ENCODE results near the gene GALNT13.

Gene GALNT13

GRCh38 chr2:154480521-154480920 lies 608.8 kb downstream of the GALNT13 start:
- DNase-seq (ENCODE audit: low read depth in 2 of 2): no peak

GRCh38 chr2:154481336-154481735 lies 609.6 kb downstream of the GALNT13 start:
- no peak for DNase-seq (ENCODE audit: low read depth in 2 of 2)

DNA sequence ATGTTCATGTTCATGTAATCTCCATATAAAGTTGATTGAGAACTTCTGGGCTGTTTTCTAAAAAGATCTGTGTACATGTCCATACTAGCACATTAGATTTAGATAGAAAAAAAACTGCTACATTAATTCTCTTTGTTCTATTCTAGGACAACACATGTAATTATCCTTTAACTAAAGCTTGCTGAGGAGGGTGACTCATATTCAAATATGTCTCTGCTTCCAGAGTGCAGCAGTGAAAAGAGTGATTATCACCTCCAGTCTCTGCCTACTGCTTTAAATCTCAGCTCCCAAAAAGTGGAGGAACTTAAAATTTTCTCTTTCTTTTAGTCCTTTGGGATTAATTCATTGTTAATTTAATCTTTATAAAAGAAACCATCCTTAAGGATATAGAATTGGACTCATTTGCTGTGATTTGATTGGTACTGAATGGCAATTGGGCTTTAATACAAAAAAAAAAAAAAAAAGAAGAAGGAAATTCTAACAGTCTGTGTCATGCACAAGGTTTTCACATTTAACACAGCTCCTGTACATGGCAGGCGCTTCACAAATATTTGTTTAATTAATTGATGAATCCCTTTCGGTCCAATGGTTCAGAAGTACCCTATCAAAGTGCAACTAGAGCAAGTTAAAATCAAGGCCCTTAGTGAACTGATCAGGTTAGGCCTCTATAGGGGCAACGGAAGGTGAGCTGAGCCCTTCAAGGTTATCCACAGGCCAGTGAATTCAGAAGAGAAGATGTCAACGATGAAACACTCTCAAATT lies 612.8 kb downstream of the GALNT13 start:
- no peak for DNase-seq (ENCODE audit: low read depth in 2 of 2)

GRCh38 chr2:154488801-154489200 lies 617.1 kb downstream of the GALNT13 start:
- no peak for DNase-seq (ENCODE audit: low read depth in 2 of 2)

DNA sequence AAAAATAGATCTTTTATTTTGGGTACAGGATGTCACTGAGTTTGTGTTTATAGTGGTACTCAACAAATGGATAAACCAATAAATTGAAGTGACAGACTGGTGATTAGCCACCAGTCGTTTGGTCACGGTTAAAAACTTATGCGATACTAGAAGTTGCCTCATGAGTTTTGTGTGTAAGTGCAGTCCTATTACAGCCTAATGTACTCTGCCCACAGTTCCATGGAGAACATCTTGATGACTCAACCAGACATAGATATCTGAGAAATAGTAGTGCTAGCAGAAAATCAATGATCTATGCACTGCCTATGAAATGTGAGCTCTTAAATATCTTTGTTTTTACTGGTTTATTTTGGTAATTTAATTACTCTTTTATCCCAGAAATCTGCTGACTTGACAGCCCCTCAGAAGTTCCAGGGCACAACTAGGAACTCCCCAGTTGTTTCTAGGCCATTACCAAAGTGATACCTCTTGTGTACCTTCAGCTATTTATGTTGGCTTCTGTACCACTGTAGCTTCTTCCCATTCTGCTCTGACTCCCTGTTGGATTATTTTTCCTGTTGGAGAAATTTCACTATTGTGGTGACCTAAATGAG lies 617.6 kb downstream of the GALNT13 start:
- DNase-seq (ENCODE audit: low read depth in 2 of 2): no peak

DNA sequence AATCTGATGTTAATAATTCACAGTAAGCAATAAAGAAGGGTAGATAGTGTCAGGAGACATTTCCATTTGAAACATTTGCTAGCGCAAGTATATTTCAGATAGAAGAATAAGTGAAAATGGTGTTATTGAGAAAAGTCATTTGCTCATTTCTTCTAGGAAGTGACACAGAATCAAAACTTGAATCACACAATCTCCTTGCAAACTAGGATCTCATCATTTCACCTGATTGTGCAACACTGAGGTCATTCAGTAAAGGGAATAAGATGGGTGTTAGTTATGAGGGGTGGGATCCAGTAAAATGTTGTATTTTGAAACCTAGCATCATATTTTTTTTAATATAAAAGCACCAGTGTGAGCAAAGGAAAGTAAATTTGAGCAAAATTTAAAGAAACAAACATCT lies 618.8 kb downstream of the GALNT13 start:
- DNase-seq (ENCODE audit: low read depth in 2 of 2): no peak

DNA sequence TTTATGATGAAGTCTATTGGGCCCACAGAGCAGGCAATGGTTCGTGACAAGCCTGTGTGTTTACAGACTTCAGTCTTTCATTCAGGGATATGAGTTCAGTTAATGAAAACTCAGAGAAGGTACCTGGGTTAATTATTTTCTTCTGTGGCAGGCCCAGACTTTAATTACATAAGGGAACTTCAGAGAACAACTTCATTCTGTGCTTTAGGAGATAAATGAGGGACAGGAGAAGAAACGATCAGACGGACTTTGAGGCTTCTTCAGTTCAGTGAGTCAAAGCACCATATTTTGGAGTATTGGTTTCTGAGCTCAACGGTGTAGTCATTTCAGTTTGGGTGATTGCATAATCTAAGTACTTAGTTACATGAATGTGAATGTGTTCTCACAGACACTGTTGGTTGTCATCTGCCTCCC lies 623.7 kb downstream of the GALNT13 start:
- DNase-seq (ENCODE audit: low read depth in 2 of 2): no peak

- DNase-seq (ENCODE audit: low read depth in 2 of 2): no peak
Measured at GRCh38 chr2:154497019-154497418, 625.3 kb downstream of the GALNT13 start.
